Liver (tissue), 9 donors: Measurements from ENCODE around the gene TMTC4. TPM values are rescaled to one million over a fixed set of nuclear protein-coding genes. Genes with fewer than 3 reads are reported as not detected.
A peak's percentile ranks its signal among the peaks of the same experiment; 100 is the strongest.

Source experiments
- DNase-seq: peaks from one replicate; pipeline ENCODE4 v3.0.0-alpha.2; 2017; ENCODE audit warnings: low spot score
- H3K27ac ChIP-seq, 2 donors: one replicate each; pipeline ENCODE4 v1.7.0; 2013; ENCODE audit warnings: inconsistent platforms in 2 of 2, low read length in 2 of 2, control low read depth in 1 of 2, low read depth in 1 of 2, mild to moderate bottlenecking in 1 of 2
- H3K27me3 ChIP-seq, 4 donors: one replicate each; pipeline versions ENCODE4 v1.6.1 to v1.7.0; 2013; ENCODE audit warnings: low read length in 3 of 4, inconsistent platforms in 1 of 4, mild to moderate bottlenecking in 1 of 4, moderate library complexity in 1 of 4; ENCODE audit not compliant: control insufficient read depth in 4 of 4, insufficient read depth in 4 of 4
- H3K36me3 ChIP-seq, 4 donors: one replicate each; pipeline versions ENCODE4 v1.6.1 to v1.7.0; 2013; ENCODE audit warnings: low read length in 3 of 4, mild to moderate bottlenecking in 3 of 4, low read depth in 1 of 4, moderate library complexity in 1 of 4; ENCODE audit not compliant: control insufficient read depth in 4 of 4, insufficient read depth in 3 of 4
- H3K4me1 ChIP-seq, 4 donors: one replicate each; pipeline versions ENCODE4 v1.6.1 to v1.7.0; 2013; ENCODE audit warnings: low read length in 3 of 4, mild to moderate bottlenecking in 3 of 4, moderate library complexity in 1 of 4; ENCODE audit not compliant: control insufficient read depth in 4 of 4, insufficient read depth in 4 of 4
- H3K4me3 ChIP-seq, 3 donors: one replicate each; pipeline versions ENCODE4 v1.6.1 to v1.7.0; 2013; ENCODE audit warnings: low read length in 3 of 3, control low read depth in 1 of 3, low read depth in 1 of 3, mild to moderate bottlenecking in 1 of 3
- H3K9ac ChIP-seq, 2 donors: one replicate each; pipeline ENCODE4 v1.7.0; 2013; ENCODE audit warnings: low read length in 2 of 2, mild to moderate bottlenecking in 2 of 2, moderate library complexity in 2 of 2, control low read depth in 1 of 2, low read depth in 1 of 2
- H3K9me3 ChIP-seq, 4 donors: one replicate each; pipeline versions ENCODE4 v1.6.1 to v1.7.0; 2013; ENCODE audit warnings: low read length in 3 of 4; ENCODE audit not compliant: control insufficient read depth in 4 of 4
- CTCF ChIP-seq: fragments of 150-350 bp; IDR thresholded peaks from 2 replicates; pipeline ENCODE4 v1.5.1; 2017; ENCODE audit warnings: improper control_type of control experiment, low read depth, low read length; ENCODE audit not compliant: missing input control
- EGR1 ChIP-seq, 2 donors: IDR thresholded peaks; 2 replicates each; pipeline ENCODE4 v1.6.1; 2016 to 2018; ENCODE audit warnings: antibody characterized with exemption in 2 of 2, low read depth in 2 of 2
- FOXA1 ChIP-seq: IDR thresholded peaks from 2 replicates; pipeline ENCODE4 v1.6.1; 2016; ENCODE audit warnings: antibody characterized with exemption
- FOXA2 ChIP-seq: IDR thresholded peaks from 2 replicates; pipeline ENCODE4 v1.6.1; 2016; ENCODE audit warnings: antibody characterized with exemption
- GABPA ChIP-seq, 2 donors: IDR thresholded peaks in 1 of 2; conservative IDR thresholded peaks in 1 of 2; 2 replicates each; pipeline ENCODE4 v1.6.1; 2016; ENCODE audit warnings: antibody characterized with exemption in 2 of 2, mild to moderate bottlenecking in 1 of 2, moderate library complexity in 1 of 2
- HNF4A ChIP-seq, 2 donors: conservative IDR thresholded peaks; 2 replicates each; pipeline ENCODE4 v1.6.1; 2016; ENCODE audit warnings: antibody characterized with exemption in 2 of 2, mild to moderate bottlenecking in 2 of 2
- HNF4G ChIP-seq: IDR thresholded peaks from 2 replicates; pipeline ENCODE4 v1.6.1; 2016; ENCODE audit warnings: antibody characterized with exemption
- JUND ChIP-seq, 2 donors: IDR thresholded peaks; 2 replicates each; pipeline ENCODE4 v1.6.1; 2016; ENCODE audit warnings: antibody characterized with exemption in 2 of 2
- MAX ChIP-seq: IDR thresholded peaks from 2 replicates; pipeline ENCODE4 v1.6.1; 2016; ENCODE audit warnings: antibody characterized with exemption
- NR2F2 ChIP-seq: IDR thresholded peaks from 2 replicates; pipeline ENCODE4 v1.6.1; 2016; ENCODE audit warnings: antibody characterized with exemption
- RAD21 ChIP-seq, 2 donors: IDR thresholded peaks; 2 replicates each; pipeline ENCODE4 v1.6.1; 2016; ENCODE audit warnings: antibody characterized with exemption in 2 of 2, mild to moderate bottlenecking in 2 of 2
- SP1 ChIP-seq: IDR thresholded peaks from 2 replicates; pipeline ENCODE4 v1.6.1; 2018; ENCODE audit warnings: antibody characterized with exemption, mild to moderate bottlenecking
- ZBTB33 ChIP-seq: IDR thresholded peaks from 2 replicates; pipeline ENCODE4 v1.6.1; 2016; ENCODE audit warnings: antibody characterized with exemption
- WGBS: extraction: QIAGEN DNeasy Blood & Tissue Kit; methylation state at CpG from one replicate; pipeline ENCODE4 v1.1.7; 2013; 5-methylcytosine and 5-hydroxymethylcytosine counted together
- polyA plus RNA-seq, 2 donors: library from polyadenylated mRNA; stranded (reverse) in 1 of 2; unstranded in 1 of 2; fragments of 200-250 nt in 1 of 2; fragments of >200 nt in 1 of 2; fragmentation: Nextera tagmentation in 1 of 2; extraction: Ambion mirVana in 1 of 2; gene quantifications; one replicate each; pipeline versions ENCODE4 v1.2.1 to v1.2.3, GENCODE V29; 2013 to 2015
- total RNA-seq, 2 donors: library from RNA; depleted of rRNA; stranded (reverse); fragments of >200 nt; gene quantifications; one replicate each; pipeline ENCODE4 v1.2.3, GENCODE V29; 2014
- donor health status: healthy.
- donor health status: healthy.
- donor health status: healthy.
- donor health status: healthy.
- donor health status: healthy.

Gene TMTC4
- total and polyA plus RNA-seq, 4 donors = 7.3 to 26.4 (median 12.3) TPM

- DNase-seq = no peak
- H3K27ac ChIP-seq = peak overlapping the region; percentile 40 to 54
Measured at GRCh38 chr13:100673376-100673712, 1.3 kb downstream of the TMTC4 start.

GRCh38 chr13:100671389-100672182 is 3.0 kb downstream of the TMTC4 start:
- TF ChIP-seq RAD21 (IDR thresholded peaks at IDR 0.05) = no peak
- TF ChIP-seq MAX = no peak
- no peak for TF ChIP-seq ZBTB33
- TF ChIP-seq HNF4G = no peak
- no peak for TF ChIP-seq SP1
- no peak overlapping the region for H3K27ac ChIP-seq
- peaks cover 0 to 15% (median 8%) of the 10 kb centered on the region in 4 donors for H3K36me3 ChIP-seq
- H3K4me1 ChIP-seq = peaks cover 7 to 21% (median 14%) of the 10 kb centered on the region in 4 donors
- DNase-seq = peak; percentile 29
- H3K9ac ChIP-seq = no peak overlapping the region
- no peaks in the 10 kb centered on the region for H3K27me3 ChIP-seq
- WGBS = 78% methylated on average over 11 of the region's 11 CpGs
- no peak overlapping the region for H3K4me3 ChIP-seq
- no peaks in the 10 kb centered on the region for H3K9me3 ChIP-seq

More at GRCh38 chr13:100673376-100673712, 1.3 kb downstream of the TMTC4 start:
- WGBS = 52% methylated on average over 11 of the region's 11 CpGs
- H3K9me3 ChIP-seq = no peaks in the 10 kb centered on the region
- H3K36me3 ChIP-seq = peaks cover 0 to 4% (median 1%) of the 10 kb centered on the region in 4 donors
- TF ChIP-seq HNF4A (conservative IDR thresholded peaks at IDR 0.05) = no peak
- no peak for TF ChIP-seq FOXA1
- TF ChIP-seq MAX = no peak
- no peak for TF ChIP-seq NR2F2
- no peak for TF ChIP-seq FOXA2
- no peak for TF ChIP-seq HNF4G
- no peak for TF ChIP-seq GABPA (IDR thresholded peaks at IDR 0.05 in 1 of 2, conservative IDR thresholded peaks at IDR 0.05 in 1 of 2)
- no peak for TF ChIP-seq ZBTB33
- H3K9ac ChIP-seq = no peak overlapping the region
- peaks cover 7 to 21% (median 14%) of the 10 kb centered on the region in 4 donors for H3K4me1 ChIP-seq
- H3K27me3 ChIP-seq = no peaks in the 10 kb centered on the region
- peak overlapping the region; percentile 68 to 91 (median 70) for H3K4me3 ChIP-seq

GRCh38 chr13:100668408-100668807 is 6.2 kb downstream of the TMTC4 start:
- Histone ChIP-seq H3K4me3 (no peak overlapping the region), H3K9ac (no peak overlapping the region), H3K4me1 (peaks cover 4 to 12% (median 5%) of the 10 kb centered on the region in 4 donors), H3K36me3 (peaks cover 8 to 34% (median 23%) of the 10 kb centered on the region in 4 donors), H3K27me3 (no peaks in the 10 kb centered on the region), H3K9me3 (no peaks in the 10 kb centered on the region), H3K27ac (no peak overlapping the region)
- DNase-seq = no peak
- 92% methylated on average over 7 of the region's 7 CpGs for WGBS
- TF ChIP-seq ZBTB33 (no peak), FOXA2 (no peak), HNF4G (no peak), MAX (no peak), CTCF (no peak), HNF4A (conservative IDR thresholded peaks at IDR 0.05) (no peak), JUND (IDR thresholded peaks at IDR 0.05) (no peak), EGR1 (IDR thresholded peaks at IDR 0.05; ENCODE audit: low read depth in 2 of 2) (no peak), FOXA1 (no peak), RAD21 (IDR thresholded peaks at IDR 0.05) (no peak)
